WTC11 (cell line): ENCODE data around the gene STK17B. TPM values are rescaled to one million over a fixed set of nuclear protein-coding genes. Genes with fewer than 3 reads are reported as not detected.

ENCODE experiments used
- ATAC-seq: fragments of 200-7000 bp; cut with Tn5 transposase; 2 replicates; pipeline ENCODE4 v1.10.0; 2021; ENCODE audit warnings: mild to moderate bottlenecking, moderate library complexity
- CTCF ChIA-PET: fragments of 300-600 bp; sonication (Branson Sonifier 250); formaldehyde crosslinking; loops from one replicate; lab custom pipeline; 2021; ENCODE audit warnings: antibody characterized with exemption; lab: Charles Lee
- POLR2A ChIA-PET: fragments of 350-600 bp; sonication (Branson Sonifier 250); formaldehyde crosslinking; loops from one replicate; lab custom pipeline; 2021; ENCODE audit warnings: antibody characterized with exemption; lab: Charles Lee
- DNase-seq: peaks from one replicate; pipeline ENCODE4 v3.0.0; 2021; ENCODE audit warnings: low spot score
- H3K27ac Mint-ChIP-seq: 2 replicates; pipeline ENCODE4 v1.8.0; 2021; ENCODE audit warnings: mixed read lengths
- H3K27me3 Mint-ChIP-seq: 2 replicates; pipeline ENCODE4 v1.8.0; 2021; ENCODE audit warnings: low read depth, mild to moderate bottlenecking, moderate library complexity, mixed read lengths
- H3K36me3 Mint-ChIP-seq: 2 replicates; pipeline ENCODE4 v1.8.0; 2021; ENCODE audit warnings: mixed read lengths
- H3K4me1 Mint-ChIP-seq: 2 replicates; pipeline ENCODE4 v1.8.0; 2022; ENCODE audit warnings: mixed read lengths
- H3K4me3 Mint-ChIP-seq: 2 replicates; pipeline ENCODE4 v1.8.0; 2021; ENCODE audit warnings: mild to moderate bottlenecking, moderate library complexity, mixed read lengths
- H3K9me3 Mint-ChIP-seq: 2 replicates; pipeline ENCODE4 v1.8.0; 2021; ENCODE audit warnings: mixed read lengths
- ATF1 ChIP-seq: sonication (generic); formaldehyde crosslinking; IDR thresholded peaks from 2 replicates; pipeline ENCODE4 v1.8.1; 2023; ENCODE audit warnings: mild to moderate bottlenecking, moderate library complexity, missing genetic modification reagents
- E2F4 ChIP-seq: sonication (generic); formaldehyde crosslinking; IDR thresholded peaks from 2 replicates; pipeline ENCODE4 v1.8.1; 2022; ENCODE audit warnings: low read depth, mild to moderate bottlenecking, moderate library complexity, missing genetic modification reagents, borderline replicate concordance
- ERG ChIP-seq: fragments of 250-450 bp; sonication (Bioruptor Pico); IDR thresholded peaks from 2 replicates; pipeline ENCODE4 v1.8.0; 2021; ENCODE audit warnings: mild to moderate bottlenecking
- ESRRA ChIP-seq: sonication (generic); formaldehyde crosslinking; IDR thresholded peaks from 2 replicates; pipeline ENCODE4 v1.8.1; 2022; ENCODE audit warnings: mild to moderate bottlenecking, missing genetic modification reagents, borderline replicate concordance
- FOXP4 ChIP-seq: sonication (generic); formaldehyde crosslinking; IDR thresholded peaks from 2 replicates; pipeline ENCODE4 v1.8.0; 2022; ENCODE audit warnings: mild to moderate bottlenecking, missing genetic modification reagents
- GRHL2 ChIP-seq: fragments of 250-450 bp; sonication (Bioruptor Pico); IDR thresholded peaks from 2 replicates; pipeline ENCODE4 v1.8.0; 2022; ENCODE audit warnings: mild to moderate bottlenecking, moderate library complexity; ENCODE audit not compliant: insufficient replicate concordance, severe bottlenecking
- GTF2I ChIP-seq: fragments of 250-450 bp; sonication (Bioruptor Pico); conservative IDR thresholded peaks from 2 replicates; pipeline ENCODE4 v1.4.0; 2021; ENCODE audit warnings: mild to moderate bottlenecking
- IRF1 ChIP-seq: sonication (generic); formaldehyde crosslinking; IDR thresholded peaks from 2 replicates; pipeline ENCODE4 v1.8.0; 2023; ENCODE audit warnings: missing genetic modification reagents
- JUN ChIP-seq: sonication (generic); formaldehyde crosslinking; IDR thresholded peaks from 2 replicates; pipeline ENCODE4 v1.8.0; 2023; ENCODE audit warnings: mild to moderate bottlenecking, missing genetic modification reagents
- MLX ChIP-seq: sonication (generic); formaldehyde crosslinking; IDR thresholded peaks from 2 replicates; pipeline ENCODE4 v1.8.1; 2023; ENCODE audit warnings: mild to moderate bottlenecking, missing genetic modification reagents, moderate library complexity
- MYBL2 ChIP-seq: sonication (generic); formaldehyde crosslinking; IDR thresholded peaks from 2 replicates; pipeline ENCODE4 v1.8.1; 2023; ENCODE audit warnings: mild to moderate bottlenecking, moderate library complexity, missing genetic modification reagents
- PRDM15 ChIP-seq: sonication (generic); formaldehyde crosslinking; IDR thresholded peaks from 2 replicates; pipeline ENCODE4 v1.8.0; 2022; ENCODE audit warnings: missing genetic modification reagents
- RELA ChIP-seq: sonication (generic); formaldehyde crosslinking; IDR thresholded peaks from 2 replicates; pipeline ENCODE4 v1.8.1; 2022; ENCODE audit warnings: missing genetic modification reagents, mild to moderate bottlenecking, borderline replicate concordance
- RORB ChIP-seq: fragments of 250-450 bp; sonication (Bioruptor Pico); IDR thresholded peaks from 2 replicates; pipeline ENCODE4 v1.9.0; 2021; ENCODE audit warnings: mild to moderate bottlenecking
- SMAD3 ChIP-seq: sonication (generic); formaldehyde crosslinking; IDR thresholded peaks from 2 replicates; pipeline ENCODE4 v1.8.0; 2022; ENCODE audit warnings: missing genetic modification reagents, mild to moderate bottlenecking, borderline replicate concordance
- SMAD4 ChIP-seq: sonication (generic); formaldehyde crosslinking; IDR thresholded peaks from 2 replicates; pipeline ENCODE4 v1.8.0; 2022; ENCODE audit warnings: mild to moderate bottlenecking, missing genetic modification reagents
- SOX15 ChIP-seq: fragments of 250-450 bp; sonication (Bioruptor Pico); IDR thresholded peaks from 2 replicates; pipeline ENCODE4 v1.9.0; 2021; ENCODE audit warnings: mild to moderate bottlenecking
- SP1 ChIP-seq: sonication (generic); formaldehyde crosslinking; conservative IDR thresholded peaks from 2 replicates; pipeline ENCODE4 v1.8.1; 2022; ENCODE audit warnings: missing genetic modification reagents
- TEAD1 ChIP-seq: sonication (generic); formaldehyde crosslinking; IDR thresholded peaks from 2 replicates; pipeline ENCODE4 v1.8.0; 2022; ENCODE audit warnings: mild to moderate bottlenecking, missing genetic modification reagents
- ZNF219 ChIP-seq: sonication (generic); formaldehyde crosslinking; IDR thresholded peaks from 2 replicates; pipeline ENCODE4 v1.8.0; 2023; ENCODE audit warnings: missing genetic modification reagents, mild to moderate bottlenecking, borderline replicate concordance
- ZNF416 ChIP-seq: fragments of 250-450 bp; sonication (Bioruptor Pico); IDR thresholded peaks from 2 replicates; pipeline ENCODE4 v1.9.0; 2021; ENCODE audit warnings: mild to moderate bottlenecking, inconsistent platforms
- ZNF423 ChIP-seq: fragments of 250-450 bp; sonication (Bioruptor Pico); IDR thresholded peaks from 2 replicates; pipeline ENCODE4 v2.1.2; 2022; ENCODE audit warnings: mild to moderate bottlenecking, moderate library complexity
- ZNF425 ChIP-seq: fragments of 250-450 bp; sonication (Bioruptor Pico); conservative IDR thresholded peaks from 2 replicates; pipeline ENCODE4 v1.9.0; 2021; ENCODE audit warnings: mild to moderate bottlenecking
- total RNA-seq: library from RNA; stranded (reverse); gene quantifications from 3 replicates; pipeline ENCODE4 v1.2.3, GENCODE V29; 2021

The STK17B gene
- total RNA-seq, 1 experiment from 2014 or later = 11.8 TPM

- ChIA-PET POLR2A (no interaction called here), CTCF (no interaction called here)
- no peak for DNase-seq
- H3K4me3 Mint-ChIP-seq = no peak overlapping the region
- H3K9me3 Mint-ChIP-seq = peaks cover 8% of the 10 kb centered on the region
- ATAC-seq = no peak
- H3K4me1 Mint-ChIP-seq = peaks cover 15% of the 10 kb centered on the region
- TF ChIP-seq ZNF416 (CRISPR knock-in tag) = no peak
- no peak for TF ChIP-seq SMAD4
- TF ChIP-seq GTF2I = no peak
- no peak for TF ChIP-seq PRDM15 (CRISPR knock-in tag)
- no peak for TF ChIP-seq E2F4 (CRISPR knock-in tag)
- TF ChIP-seq TEAD1 = no peak
- no peak for TF ChIP-seq ATF1 (CRISPR knock-in tag)
- no peak for TF ChIP-seq JUN (CRISPR knock-in tag)
- TF ChIP-seq ZNF219 (CRISPR knock-in tag) = no peak
- no peak for TF ChIP-seq IRF1
- TF ChIP-seq ZNF423 (CRISPR knock-in tag) = no peak
- no peak for TF ChIP-seq FOXP4
- no peak for TF ChIP-seq SP1 (CRISPR knock-in tag)
- no peak for TF ChIP-seq RELA (CRISPR knock-in tag)
- no peak for TF ChIP-seq RORB
- TF ChIP-seq SOX15 (CRISPR knock-in tag) = no peak
- H3K27me3 Mint-ChIP-seq = no peaks in the 10 kb centered on the region
- H3K27ac Mint-ChIP-seq = no peak overlapping the region
- peaks cover 4% of the 10 kb centered on the region for H3K36me3 Mint-ChIP-seq
Observed at GRCh38 chr2:196217116-196217515, 45.7 kb upstream of the STK17B start.

GRCh38 chr2:196215376-196215775 lies 44.0 kb upstream of the STK17B start:
- Mint-ChIP-seq H3K27me3 (no peaks in the 10 kb centered on the region), H3K36me3 (peaks cover 4% of the 10 kb centered on the region), H3K4me1 (peaks cover 24% of the 10 kb centered on the region), H3K4me3 (no peak overlapping the region), H3K27ac (no peak overlapping the region), H3K9me3 (peaks cover 12% of the 10 kb centered on the region)
- no peak for DNase-seq
- no peak for ATAC-seq
- ChIA-PET CTCF (interaction anchor here (0.6 kb wide), 1 partner anchor 137 kb away, joined by 3 read pairs; no protein-coding TSS in a partner anchor), POLR2A (no interaction called here)
- TF ChIP-seq MYBL2 (CRISPR knock-in tag) (no peak), ESRRA (CRISPR knock-in tag) (no peak), ZNF219 (CRISPR knock-in tag) (no peak), ZNF423 (CRISPR knock-in tag) (no peak), SMAD3 (no peak), SMAD4 (no peak), TEAD1 (no peak), ZNF425 (no peak), GRHL2 (CRISPR knock-in tag) (no peak), ERG (no peak), MLX (CRISPR knock-in tag) (no peak)
